ENCODE results near the gene PKNOX2. TPM values are rescaled to one million over a fixed set of nuclear protein-coding genes. Genes with fewer than 3 reads are reported as not detected.

PKNOX2 gene
- polyA plus RNA-seq, 3 donors = 11.6 to 14.9 (median 12.0) TPM

- DNase-seq (ENCODE audit: low read depth in 3 of 3, low spot score in 2 of 3) = no peak
These were observed 7.4 kb downstream of the PKNOX2 start for GRCh38 chr11:125171974-125172373.

GRCh38 chr11:125173027-125173426 is 8.5 kb downstream of the PKNOX2 start:
- DNase-seq (ENCODE audit: low read depth in 3 of 3, low spot score in 2 of 3) = no peak

GRCh38 chr11:125173556-125173955 is 9.0 kb downstream of the PKNOX2 start:
- no peak for DNase-seq (ENCODE audit: low read depth in 3 of 3, low spot score in 2 of 3)

- DNase-seq (ENCODE audit: low read depth in 3 of 3, low spot score in 2 of 3) = no peak
These were observed 9.5 kb downstream of the PKNOX2 start for GRCh38 chr11:125174057-125174456.

GRCh38 chr11:125174686-125175085 is 10.1 kb downstream of the PKNOX2 start:
- DNase-seq (ENCODE audit: low read depth in 3 of 3, low spot score in 2 of 3) = no peak

GRCh38 chr11:125175166-125175565 is 10.6 kb downstream of the PKNOX2 start:
- no peak for DNase-seq (ENCODE audit: low read depth in 3 of 3, low spot score in 2 of 3)

GRCh38 chr11:125175896-125176575 is 11.5 kb downstream of the PKNOX2 start:
- no peak for DNase-seq (ENCODE audit: low read depth in 3 of 3, low spot score in 2 of 3)

GRCh38 chr11:125176866-125177265 is 12.3 kb downstream of the PKNOX2 start:
- DNase-seq (ENCODE audit: low read depth in 3 of 3, low spot score in 2 of 3) = no peak

GRCh38 chr11:125177543-125177942 is 13.0 kb downstream of the PKNOX2 start:
- no peak for DNase-seq (ENCODE audit: low read depth in 3 of 3, low spot score in 2 of 3)

GRCh38 chr11:125179346-125179745 is 14.8 kb downstream of the PKNOX2 start:
- DNase-seq (ENCODE audit: low read depth in 3 of 3, low spot score in 2 of 3) = no peak

- DNase-seq (ENCODE audit: low read depth in 3 of 3, low spot score in 2 of 3) = no peak
These were observed 15.3 kb downstream of the PKNOX2 start for GRCh38 chr11:125179895-125180294.

GRCh38 chr11:125180413-125181305 is 16.1 kb downstream of the PKNOX2 start:
- no peak for DNase-seq (ENCODE audit: low read depth in 3 of 3, low spot score in 2 of 3)

- no peak for DNase-seq (ENCODE audit: low read depth in 3 of 3, low spot score in 2 of 3)
These were observed 18.0 kb downstream of the PKNOX2 start for GRCh38 chr11:125182573-125182972.

- no peak for DNase-seq (ENCODE audit: low read depth in 3 of 3, low spot score in 2 of 3)
These were observed 19.1 kb downstream of the PKNOX2 start for GRCh38 chr11:125183641-125184040.

- no peak for DNase-seq (ENCODE audit: low read depth in 3 of 3, low spot score in 2 of 3)
These were observed 23.5 kb downstream of the PKNOX2 start for GRCh38 chr11:125188021-125188420.

- DNase-seq (ENCODE audit: low read depth in 3 of 3, low spot score in 2 of 3) = no peak
These were observed 26.0 kb downstream of the PKNOX2 start for GRCh38 chr11:125190566-125190965.

- DNase-seq (ENCODE audit: low read depth in 3 of 3, low spot score in 2 of 3) = no peak
These were observed 27.6 kb downstream of the PKNOX2 start for GRCh38 chr11:125192183-125192582.

GRCh38 chr11:125192717-125193415 is 28.3 kb downstream of the PKNOX2 start:
- no peak for DNase-seq (ENCODE audit: low read depth in 3 of 3, low spot score in 2 of 3)

- no peak for DNase-seq (ENCODE audit: low read depth in 3 of 3, low spot score in 2 of 3)
These were observed 28.8 kb downstream of the PKNOX2 start for GRCh38 chr11:125193416-125193726.

GRCh38 chr11:125193841-125194240 is 29.3 kb downstream of the PKNOX2 start:
- DNase-seq (ENCODE audit: low read depth in 3 of 3, low spot score in 2 of 3) = no peak

GRCh38 chr11:125199915-125200314 is 35.4 kb downstream of the PKNOX2 start:
- DNase-seq (ENCODE audit: low read depth in 3 of 3, low spot score in 2 of 3) = no peak

- DNase-seq (ENCODE audit: low read depth in 3 of 3, low spot score in 2 of 3) = no peak
These were observed 35.9 kb downstream of the PKNOX2 start for GRCh38 chr11:125200441-125200840.

Data from right renal cortex interstitium (tissue), 3 donors.